ENCODE data around the gene SRSF3. TPM values are rescaled to one million over a fixed set of nuclear protein-coding genes. Genes with fewer than 3 reads are reported as not detected.

The SRSF3 gene
- total RNA-seq (316 and 331 TPM in 2 replicates), polyA plus RNA-seq (642 and 851 TPM in 2 replicates), polyA minus RNA-seq (271 and 397 TPM in 2 replicates)
- 389 TPM for total RNA-seq (2013)

DNA sequence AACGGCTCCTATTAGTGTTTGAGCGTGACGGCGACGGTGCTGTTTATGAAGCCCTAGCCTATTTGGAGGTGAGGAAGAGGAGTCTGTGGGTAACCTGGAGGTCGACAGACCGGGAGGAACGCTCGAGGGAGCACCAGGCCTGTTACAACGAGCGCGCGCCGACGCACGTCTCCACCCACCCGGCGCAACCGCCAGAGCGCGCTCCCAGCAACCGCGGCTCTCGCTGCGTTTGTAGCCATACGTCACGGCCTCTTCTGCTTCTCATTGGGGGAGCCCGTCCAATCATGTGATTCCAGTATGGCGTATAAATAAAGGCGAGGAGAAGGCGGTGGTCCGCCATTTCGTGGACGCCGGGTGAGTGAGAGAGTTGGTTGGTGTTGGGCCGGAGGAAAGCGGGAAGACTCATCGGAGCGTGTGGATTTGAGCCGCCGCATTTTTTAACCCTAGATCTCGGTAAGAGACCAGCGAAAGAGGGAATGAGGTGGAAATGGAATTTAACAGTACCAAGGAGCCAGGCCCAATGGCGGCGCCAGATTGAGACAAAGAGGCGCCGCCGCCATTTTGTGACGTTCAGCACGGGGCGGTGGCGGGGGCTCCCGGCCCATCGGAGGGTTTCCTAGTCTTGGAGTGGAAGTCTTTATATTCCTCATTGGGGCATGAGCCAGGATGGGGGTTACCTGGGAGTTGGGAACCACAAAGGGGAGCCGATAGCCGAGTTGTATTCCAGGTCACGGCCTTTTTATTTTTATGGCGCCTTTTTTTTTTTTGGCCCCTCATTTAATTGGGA, at the start of gene SRSF3:
Gene SRSF3 (plus strand): TSS at position 334 of the 787 bp plus-strand sequence. CDS start 2,401 bp downstream, outside the sequence.
- H3K4me1 Mint-ChIP-seq: peaks cover 48% of the 10 kb centered on the region
- no peaks in the 10 kb centered on the region for H3K27me3 ChIP-seq (replicated peaks in 1 of 4; ENCODE audit: control extremely low read depth in 1 of 4, control insufficient read depth in 3 of 4, insufficient read depth in 4 of 4, low read length in 3 of 4)

More for the DNA sequence above, at the start of gene SRSF3:
- Mint-ChIP-seq H3K4me3 (peak within 1 kb of the TSS; percentile 90), H3K27me3 (no peaks in the 10 kb centered on the region), H3K27ac (peak within 1 kb of the TSS; percentile 97), H3K9me3 (ENCODE audit: insufficient read depth) (no peaks in the 10 kb centered on the region)
- peak within 1 kb of the TSS; percentile 94 for H3K9ac ChIP-seq (ENCODE audit: low read length)
- CTCF ChIA-PET: interaction anchor here (0.8 to 3.9 kb wide), 9 partner anchors 21 to 171 kb away, joined by 3 to 13 read pairs (median 3); no protein-coding TSS in a partner anchor
- peak within 1 kb of the TSS; percentile 93 to 99 for H3K27ac ChIP-seq (ENCODE audit: low read length in 2 of 2)
- POLR2A ChIA-PET: interaction anchor here (0.6 to 2.1 kb wide), 7 partner anchors 14 to 98 kb away, joined by 3 to 6 read pairs (median 4); partner anchors contain the start of gene STK38
- peak; percentile 91 for ATAC-seq (ENCODE audit: low read depth)
- peak within 1 kb of the TSS; percentile 79 for H3K4me2 ChIP-seq (replicated peaks; ENCODE audit: low read depth, low read length, poor library complexity, severe bottlenecking)
- no peak for TF ChIP-seq EZH2 (IDR thresholded peaks at IDR 0.05; ENCODE audit: borderline replicate concordance, insufficient read depth, low read depth, low read length, poor library complexity, severe bottlenecking)
- TF ChIP-seq, protein P1, sequence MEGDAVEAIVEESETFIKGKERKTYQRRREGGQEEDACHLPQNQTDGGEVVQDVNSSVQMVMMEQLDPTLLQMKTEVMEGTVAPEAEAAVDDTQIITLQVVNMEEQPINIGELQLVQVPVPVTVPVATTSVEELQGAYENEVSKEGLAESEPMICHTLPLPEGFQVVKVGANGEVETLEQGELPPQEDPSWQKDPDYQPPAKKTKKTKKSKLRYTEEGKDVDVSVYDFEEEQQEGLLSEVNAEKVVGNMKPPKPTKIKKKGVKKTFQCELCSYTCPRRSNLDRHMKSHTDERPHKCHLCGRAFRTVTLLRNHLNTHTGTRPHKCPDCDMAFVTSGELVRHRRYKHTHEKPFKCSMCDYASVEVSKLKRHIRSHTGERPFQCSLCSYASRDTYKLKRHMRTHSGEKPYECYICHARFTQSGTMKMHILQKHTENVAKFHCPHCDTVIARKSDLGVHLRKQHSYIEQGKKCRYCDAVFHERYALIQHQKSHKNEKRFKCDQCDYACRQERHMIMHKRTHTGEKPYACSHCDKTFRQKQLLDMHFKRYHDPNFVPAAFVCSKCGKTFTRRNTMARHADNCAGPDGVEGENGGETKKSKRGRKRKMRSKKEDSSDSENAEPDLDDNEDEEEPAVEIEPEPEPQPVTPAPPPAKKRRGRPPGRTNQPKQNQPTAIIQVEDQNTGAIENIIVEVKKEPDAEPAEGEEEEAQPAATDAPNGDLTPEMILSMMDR (IDR thresholded peaks at IDR 0.05): peak; percentile 29
- peak; percentile 99 for DNase-seq
- WGBS (ENCODE audit: insufficient coverage): under 1% methylated on average over 56 of the region's 58 CpGs
- H3K79me2 ChIP-seq (ENCODE audit: control insufficient read depth, insufficient read depth, low read length): peaks cover 62% of the 10 kb centered on the region
- H3K36me3 ChIP-seq (replicated peaks in 1 of 2; ENCODE audit: control extremely low read depth in 1 of 2, control insufficient read depth in 1 of 2, extremely low read depth in 1 of 2, insufficient read depth in 2 of 2, low read length in 1 of 2): peaks cover 12 to 26% of the 10 kb centered on the region in 2 experiments
- peak within 1 kb of the TSS; percentile 91 to 100 (median 97) for H3K4me3 ChIP-seq (ENCODE audit: control extremely low read depth in 1 of 5, extremely low read depth in 1 of 5, insufficient read depth in 1 of 5, low read depth in 2 of 5, low read length in 4 of 5)
- H4K20me1 ChIP-seq (ENCODE audit: control insufficient read depth, insufficient read depth, low read length, poor library complexity, severe bottlenecking): peaks cover 44% of the 10 kb centered on the region
- H2AFZ ChIP-seq (ENCODE audit: insufficient read depth, low read depth, low read length, poor library complexity, severe bottlenecking): peak within 1 kb of the TSS; percentile 78
- H3K9me3 ChIP-seq (ENCODE audit: control extremely low read depth in 1 of 3, control insufficient read depth in 2 of 3, insufficient read depth in 1 of 3, low read length in 2 of 3): no peaks in the 10 kb centered on the region
- peaks cover 44 to 55% of the 10 kb centered on the region in 2 donors for H3K4me1 ChIP-seq (ENCODE audit: control insufficient read depth in 2 of 2, insufficient read depth in 2 of 2, low read length in 2 of 2)
- intact Hi-C loops (cut with micrococcal nuclease): loop anchor here (1.0 to 10.0 kb wide), 9 partner anchors 47 to 581 kb away; partner anchors contain the start of genes FGD2, KCTD20, MAPK14 and PIM1

All from B cell (primary cell).